Spleen (tissue), 7 donors: Measurements from ENCODE around the gene SLC8A3.

Source experiments
- POLR2AphosphoS5 ChIP-seq, 3 donors: sonication (generic); formaldehyde crosslinking; IDR thresholded peaks; one replicate each; pipeline ENCODE4 v1.5.1; 2017; ENCODE audit warnings: antibody characterized with exemption in 3 of 3
- TF ChIP-seq, protein P1 (sequence below), 11 experiments: fragments of 200-600 bp in 7 of 11; fragments of 450-650 bp in 4 of 11; sonication (generic) in 4 of 11; IDR thresholded peaks in 8 of 11; conservative IDR thresholded peaks in 3 of 11; 1 replicate in 7 of 11; 2 replicates in 4 of 11; pipeline versions ENCODE4 v1.4.0 to v1.8.0; 2016 to 2021; ENCODE audit warnings: antibody characterized with exemption in 11 of 11, inconsistent platforms in 4 of 11, mild to moderate bottlenecking in 1 of 11
- donor health status: DM: no; HTN: no; CAD: no; lungs with moderate emphysema.
- donor health status: DM: no; HTN: no; CAD: no.
- donor health status: DM: no; HTN: no; CAD: no.

DNA sequence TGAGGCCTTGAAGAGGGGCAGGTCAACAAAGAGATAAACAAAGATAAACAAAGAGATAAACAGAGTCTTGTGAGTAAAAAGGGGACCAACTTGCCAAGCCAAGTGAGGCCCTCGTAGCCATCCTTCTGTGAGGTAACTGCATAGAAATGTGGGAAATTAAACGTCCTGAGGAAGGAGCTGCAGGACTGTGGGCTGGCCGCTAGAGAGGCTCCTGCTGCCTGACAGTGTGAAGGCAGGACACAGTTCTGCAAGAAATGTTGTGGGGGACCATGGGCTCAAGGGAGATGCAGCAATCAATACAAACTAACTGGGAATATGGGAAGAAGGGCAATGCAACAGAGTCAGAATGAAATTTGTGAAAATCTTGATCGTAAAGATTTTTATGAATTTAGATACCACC lies 91.9 kb downstream of the SLC8A3 start:
- TF ChIP-seq, protein P1, sequence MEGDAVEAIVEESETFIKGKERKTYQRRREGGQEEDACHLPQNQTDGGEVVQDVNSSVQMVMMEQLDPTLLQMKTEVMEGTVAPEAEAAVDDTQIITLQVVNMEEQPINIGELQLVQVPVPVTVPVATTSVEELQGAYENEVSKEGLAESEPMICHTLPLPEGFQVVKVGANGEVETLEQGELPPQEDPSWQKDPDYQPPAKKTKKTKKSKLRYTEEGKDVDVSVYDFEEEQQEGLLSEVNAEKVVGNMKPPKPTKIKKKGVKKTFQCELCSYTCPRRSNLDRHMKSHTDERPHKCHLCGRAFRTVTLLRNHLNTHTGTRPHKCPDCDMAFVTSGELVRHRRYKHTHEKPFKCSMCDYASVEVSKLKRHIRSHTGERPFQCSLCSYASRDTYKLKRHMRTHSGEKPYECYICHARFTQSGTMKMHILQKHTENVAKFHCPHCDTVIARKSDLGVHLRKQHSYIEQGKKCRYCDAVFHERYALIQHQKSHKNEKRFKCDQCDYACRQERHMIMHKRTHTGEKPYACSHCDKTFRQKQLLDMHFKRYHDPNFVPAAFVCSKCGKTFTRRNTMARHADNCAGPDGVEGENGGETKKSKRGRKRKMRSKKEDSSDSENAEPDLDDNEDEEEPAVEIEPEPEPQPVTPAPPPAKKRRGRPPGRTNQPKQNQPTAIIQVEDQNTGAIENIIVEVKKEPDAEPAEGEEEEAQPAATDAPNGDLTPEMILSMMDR (IDR thresholded peaks at IDR 0.05 in 8 of 11, conservative IDR thresholded peaks at IDR 0.05 in 3 of 11), result no peak
- TF ChIP-seq POLR2AphosphoS5 (IDR thresholded peaks at IDR 0.05), result no peak
